GM18517 (cell line): ENCODE measurements around the gene TAPBP.
"Not testable (repeated sequence)": the region's sequence is repeated elsewhere in the genome, so short reads cannot be mapped to it uniquely, and the experiment has no call there.

Experiments used
- ATAC-seq: cut with Tn5 transposase; IDR thresholded peaks from one replicate; pipeline ENCODE4 v1.9.1; 2021; ENCODE audit warnings: mild to moderate bottlenecking, moderate library complexity; ENCODE audit not compliant: unreplicated experiment

Gene TAPBP

GRCh38 chr6:33313709-33314514 lies at the start of gene TAPBP:
Gene TAPBP, minus strand, starts transcription at chr6:33314078. Its CDS starts 37 bp downstream, at chr6:33314041.
- ATAC-seq, result peak; percentile 37

- ATAC-seq, result not testable (repeated sequence)
These were observed 49.6 kb upstream of the TAPBP start for GRCh38 chr6:33363486-33363885.

- ATAC-seq, result no peak
These were observed 45.5 kb upstream of the TAPBP start for GRCh38 chr6:33359331-33359730.

- ATAC-seq, result not testable (repeated sequence)
These were observed 43.4 kb upstream of the TAPBP start for GRCh38 chr6:33357160-33357871.

GRCh38 chr6:33356295-33356694 lies 42.4 kb upstream of the TAPBP start:
- no peak for ATAC-seq

- ATAC-seq, result not testable (repeated sequence)
These were observed 42.0 kb upstream of the TAPBP start for GRCh38 chr6:33355860-33356259.

GRCh38 chr6:33347816-33348215 lies 33.9 kb upstream of the TAPBP start:
- no peak for ATAC-seq

- ATAC-seq, result not testable (repeated sequence)
These were observed 33.1 kb upstream of the TAPBP start for GRCh38 chr6:33346972-33347371.

GRCh38 chr6:33344701-33345697 lies 31.1 kb upstream of the TAPBP start:
- ATAC-seq, result no peak

- ATAC-seq, result no peak
These were observed 30.2 kb upstream of the TAPBP start for GRCh38 chr6:33343953-33344611.

- ATAC-seq, result not testable (repeated sequence)
These were observed 29.7 kb upstream of the TAPBP start for GRCh38 chr6:33343606-33343952.

GRCh38 chr6:33339193-33339592 lies 25.3 kb upstream of the TAPBP start:
- no peak for ATAC-seq

GRCh38 chr6:33336495-33336894 lies 22.6 kb upstream of the TAPBP start:
- ATAC-seq, result no peak

GRCh38 chr6:33335916-33336315 lies 22.0 kb upstream of the TAPBP start:
- ATAC-seq, result no peak

- ATAC-seq, result no peak
These were observed 19.8 kb upstream of the TAPBP start for GRCh38 chr6:33333666-33334065.

GRCh38 chr6:33330736-33331135 lies 16.9 kb upstream of the TAPBP start:
- no peak for ATAC-seq

GRCh38 chr6:33329058-33329457 lies 15.2 kb upstream of the TAPBP start:
- ATAC-seq, result no peak

GRCh38 chr6:33324125-33324524 lies 10.2 kb upstream of the TAPBP start:
- no peak for ATAC-seq

GRCh38 chr6:33323623-33323948 lies 9.7 kb upstream of the TAPBP start:
- no peak for ATAC-seq

GRCh38 chr6:33321227-33321626 lies 7.3 kb upstream of the TAPBP start:
- ATAC-seq, result no peak
